GM21390 (cell line): ENCODE measurements around the gene CYTH3.
"Not testable (repeated sequence)": the region's sequence is repeated elsewhere in the genome, so short reads cannot be mapped to it uniquely, and the experiment has no call there.

Source experiments
- ATAC-seq: cut with Tn5 transposase; IDR thresholded peaks from one replicate; pipeline ENCODE4 v1.9.1; 2021; ENCODE audit not compliant: unreplicated experiment

Gene CYTH3

GRCh38 chr7:6154542-6155404 is 117.7 kb downstream of the CYTH3 start:
- ATAC-seq: no peak

- ATAC-seq: no peak
Measured at GRCh38 chr7:6153646-6154541, 118.5 kb downstream of the CYTH3 start.

- no peak for ATAC-seq
Measured at GRCh38 chr7:6151994-6152735, 120.3 kb downstream of the CYTH3 start.

- not testable (repeated sequence) for ATAC-seq
Measured at GRCh38 chr7:6151527-6151926, 120.9 kb downstream of the CYTH3 start.

GRCh38 chr7:6149996-6150395 is 122.4 kb downstream of the CYTH3 start:
- no peak for ATAC-seq

GRCh38 chr7:6148724-6149360 is 123.6 kb downstream of the CYTH3 start:
- no peak for ATAC-seq

- ATAC-seq: no peak
Measured at GRCh38 chr7:6147627-6148026, 124.8 kb downstream of the CYTH3 start.

- ATAC-seq: no peak
Measured at GRCh38 chr7:6146666-6147065, 125.8 kb downstream of the CYTH3 start.

GRCh38 chr7:6143997-6144396 is 128.4 kb downstream of the CYTH3 start:
- no peak for ATAC-seq

GRCh38 chr7:6142871-6143380 is 129.5 kb downstream of the CYTH3 start:
- ATAC-seq: no peak

GRCh38 chr7:6139189-6139996 is 133.0 kb downstream of the CYTH3 start:
- no peak for ATAC-seq

- no peak for ATAC-seq
Measured at GRCh38 chr7:6136475-6136874, 135.9 kb downstream of the CYTH3 start.

- no peak for ATAC-seq
Measured at GRCh38 chr7:6133249-6133648, 139.2 kb downstream of the CYTH3 start.

- ATAC-seq: no peak
Measured at GRCh38 chr7:6130007-6130587, 142.3 kb downstream of the CYTH3 start.

- no peak for ATAC-seq
Measured at GRCh38 chr7:6128205-6128604, 144.2 kb downstream of the CYTH3 start.

- ATAC-seq: no peak
Measured at GRCh38 chr7:6127110-6127490, 145.3 kb downstream of the CYTH3 start.

- ATAC-seq: no peak
Measured at GRCh38 chr7:6123843-6124242, 148.6 kb downstream of the CYTH3 start.

GRCh38 chr7:6121141-6121540 is 151.3 kb downstream of the CYTH3 start:
- ATAC-seq: no peak

GRCh38 chr7:6117533-6117932 is 154.9 kb downstream of the CYTH3 start:
- ATAC-seq: no peak
